ENCODE results near the gene HOXB6.
A peak's percentile ranks its signal among the peaks of the same experiment; 100 is the strongest.

The HOXB6 gene

GRCh38 chr17:48578616-48579470 is 25.9 kb downstream of the HOXB6 start:
- DNase-seq (ENCODE audit: low read depth): no peak
- no peak for TF ChIP-seq CTCF (IDR thresholded peaks at IDR 0.05; ENCODE audit: low read length, missing control alignments)
- H3K4me3 ChIP-seq (replicated peaks; ENCODE audit: low read depth, low read length): peak overlapping the region; percentile 54

- H3K4me3 ChIP-seq (replicated peaks; ENCODE audit: low read depth, low read length): peak within 1 kb of the TSS; percentile 54
- no peak for TF ChIP-seq CTCF (IDR thresholded peaks at IDR 0.05; ENCODE audit: low read length, missing control alignments)
- peak; percentile 56 for DNase-seq (ENCODE audit: low read depth)
These were observed 26.7 kb downstream of the HOXB6 start, which contains the start of gene HOXB4 for GRCh38 chr17:48577946-48578615. Gene HOXB4, minus strand, starts transcription at chr17:48578350. Its CDS starts 31 bp downstream, at chr17:48578319.

- H3K4me3 ChIP-seq (replicated peaks; ENCODE audit: low read depth, low read length): peak overlapping the region; percentile 54
- no peak for DNase-seq (ENCODE audit: low read depth)
- TF ChIP-seq CTCF (IDR thresholded peaks at IDR 0.05; ENCODE audit: low read length, missing control alignments): no peak
These were observed 27.3 kb downstream of the HOXB6 start for GRCh38 chr17:48577330-48577945.

- DNase-seq (ENCODE audit: low read depth): no peak
- H3K4me3 ChIP-seq (replicated peaks; ENCODE audit: low read depth, low read length): peak overlapping the region; percentile 54
- no peak for TF ChIP-seq CTCF (IDR thresholded peaks at IDR 0.05; ENCODE audit: low read length, missing control alignments)
These were observed 28.1 kb downstream of the HOXB6 start for GRCh38 chr17:48576479-48577309.

- no peak for DNase-seq (ENCODE audit: low read depth)
- peak overlapping the region; percentile 17 for H3K4me3 ChIP-seq (replicated peaks; ENCODE audit: low read depth, low read length)
- no peak for TF ChIP-seq CTCF (IDR thresholded peaks at IDR 0.05; ENCODE audit: low read length, missing control alignments)
These were observed 28.9 kb downstream of the HOXB6 start for GRCh38 chr17:48575673-48576478.

Data from fibroblast of pulmonary artery (primary cell).